SK-N-DZ (cell line): Measurements from ENCODE around the gene HOXC5.
A peak's percentile ranks its signal among the peaks of the same experiment; 100 is the strongest.
"Not testable (repeated sequence)": the region's sequence is repeated elsewhere in the genome, so short reads cannot be mapped to it uniquely, and the experiment has no call there.

Experiments used
- DNase-seq: peaks from one replicate; pipeline ENCODE4 v3.0.0-alpha.2; 2015; ENCODE audit warnings: low spot score
- small RNA-seq, 2 experiments: library from RNA; depleted of rRNA; stranded (forward); fragments of <200 nt; gene quantifications; one replicate each; pipeline ENCODE3, GENCODE V24; 2014

Gene HOXC5

GRCh38 chr12:54060975-54061778 lies 28.3 kb downstream of the HOXC5 start:
- no peak for DNase-seq

- no peak for DNase-seq
Measured at GRCh38 chr12:54065677-54066076, 32.8 kb downstream of the HOXC5 start.

GRCh38 chr12:54066408-54066807 lies 33.6 kb downstream of the HOXC5 start:
- DNase-seq = no peak

GRCh38 chr12:54068418-54069070 lies 35.7 kb downstream of the HOXC5 start:
- DNase-seq = no peak

- peak; percentile 58 for DNase-seq
Measured at GRCh38 chr12:54071942-54072341, 39.1 kb downstream of the HOXC5 start.

GRCh38 chr12:54074308-54074707 lies 41.5 kb downstream of the HOXC5 start:
- DNase-seq = no peak

GRCh38 chr12:54075409-54075808 lies 42.6 kb downstream of the HOXC5 start:
- no peak for DNase-seq

GRCh38 chr12:54075974-54076373 lies 43.1 kb downstream of the HOXC5 start:
- no peak for DNase-seq

GRCh38 chr12:54077843-54078242 lies 45.0 kb downstream of the HOXC5 start:
- not testable (repeated sequence) for DNase-seq

GRCh38 chr12:54079115-54079514 lies 46.3 kb downstream of the HOXC5 start:
- not testable (repeated sequence) for DNase-seq

GRCh38 chr12:54080008-54080924 lies 47.4 kb downstream of the HOXC5 start:
- not testable (repeated sequence) for DNase-seq

- DNase-seq = not testable (repeated sequence)
Measured at GRCh38 chr12:54081053-54081514, 48.2 kb downstream of the HOXC5 start.

GRCh38 chr12:54081581-54082396 lies 48.9 kb downstream of the HOXC5 start:
- DNase-seq = peak; percentile 50

GRCh38 chr12:54082397-54082892 lies 49.6 kb downstream of the HOXC5 start:
- peak; percentile 77 for DNase-seq

Small RNAs within 50 kb of the gene (small RNA-seq; reads per million reads assigned to genes)
- 0 reads per million in 2 experiments for gene HOXC5
- gene MIR196A2 = 0 reads per million in 2 experiments
- 0.16 to 0.84 reads per million in 2 experiments for gene MIR615
